ENCODE results near the gene MAGI2.

DNA sequence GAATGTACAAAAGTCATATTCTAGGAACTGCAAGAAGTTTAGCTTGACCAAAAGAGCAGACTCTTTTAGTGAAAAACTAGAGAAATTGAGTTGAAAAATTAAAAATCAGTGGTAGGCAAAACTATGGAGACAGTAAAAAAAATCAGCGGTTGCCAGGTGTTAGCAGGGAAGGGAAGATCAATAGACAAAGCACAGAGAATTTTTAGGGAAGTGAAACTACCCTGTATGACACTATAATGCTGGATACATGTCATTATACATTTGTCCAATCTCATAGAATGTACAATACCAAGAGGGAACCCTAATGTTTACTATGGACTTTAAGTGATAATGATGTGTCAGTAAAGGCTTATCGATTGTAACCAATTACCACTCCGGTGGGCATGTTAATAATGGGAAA, 761.9 kb downstream of the MAGI2 start:
- no peak for TF ChIP-seq EGR1 (IDR thresholded peaks at IDR 0.05; ENCODE audit: low read depth)
- TF ChIP-seq POLR2A (IDR thresholded peaks at IDR 0.05; ENCODE audit: borderline replicate concordance, extremely low read depth, insufficient read depth, insufficient read length) = no peak
- TF ChIP-seq POLR2AphosphoS5 (IDR thresholded peaks at IDR 0.05; ENCODE audit: low read depth, low read length) = no peak
- TF ChIP-seq, protein P1, sequence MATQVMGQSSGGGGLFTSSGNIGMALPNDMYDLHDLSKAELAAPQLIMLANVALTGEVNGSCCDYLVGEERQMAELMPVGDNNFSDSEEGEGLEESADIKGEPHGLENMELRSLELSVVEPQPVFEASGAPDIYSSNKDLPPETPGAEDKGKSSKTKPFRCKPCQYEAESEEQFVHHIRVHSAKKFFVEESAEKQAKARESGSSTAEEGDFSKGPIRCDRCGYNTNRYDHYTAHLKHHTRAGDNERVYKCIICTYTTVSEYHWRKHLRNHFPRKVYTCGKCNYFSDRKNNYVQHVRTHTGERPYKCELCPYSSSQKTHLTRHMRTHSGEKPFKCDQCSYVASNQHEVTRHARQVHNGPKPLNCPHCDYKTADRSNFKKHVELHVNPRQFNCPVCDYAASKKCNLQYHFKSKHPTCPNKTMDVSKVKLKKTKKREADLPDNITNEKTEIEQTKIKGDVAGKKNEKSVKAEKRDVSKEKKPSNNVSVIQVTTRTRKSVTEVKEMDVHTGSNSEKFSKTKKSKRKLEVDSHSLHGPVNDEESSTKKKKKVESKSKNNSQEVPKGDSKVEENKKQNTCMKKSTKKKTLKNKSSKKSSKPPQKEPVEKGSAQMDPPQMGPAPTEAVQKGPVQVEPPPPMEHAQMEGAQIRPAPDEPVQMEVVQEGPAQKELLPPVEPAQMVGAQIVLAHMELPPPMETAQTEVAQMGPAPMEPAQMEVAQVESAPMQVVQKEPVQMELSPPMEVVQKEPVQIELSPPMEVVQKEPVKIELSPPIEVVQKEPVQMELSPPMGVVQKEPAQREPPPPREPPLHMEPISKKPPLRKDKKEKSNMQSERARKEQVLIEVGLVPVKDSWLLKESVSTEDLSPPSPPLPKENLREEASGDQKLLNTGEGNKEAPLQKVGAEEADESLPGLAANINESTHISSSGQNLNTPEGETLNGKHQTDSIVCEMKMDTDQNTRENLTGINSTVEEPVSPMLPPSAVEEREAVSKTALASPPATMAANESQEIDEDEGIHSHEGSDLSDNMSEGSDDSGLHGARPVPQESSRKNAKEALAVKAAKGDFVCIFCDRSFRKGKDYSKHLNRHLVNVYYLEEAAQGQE (IDR thresholded peaks at IDR 0.05; ENCODE audit: low read depth) = no peak
- TF ChIP-seq CTCF (IDR thresholded peaks at IDR 0.05 in 2 of 3, conservative IDR thresholded peaks at IDR 0.05 in 1 of 3; ENCODE audit: borderline replicate concordance in 1 of 3, insufficient read depth in 1 of 3, low read depth in 2 of 3, low read length in 2 of 3) = no peak
- no peak for TF ChIP-seq RAD21 (IDR thresholded peaks at IDR 0.05; ENCODE audit: low read depth)
- TF ChIP-seq MAX (IDR thresholded peaks at IDR 0.05) = no peak
- no peak for TF ChIP-seq CBX3 (IDR thresholded peaks at IDR 0.05; ENCODE audit: low read depth)
- TF ChIP-seq EZH2 (IDR thresholded peaks at IDR 0.05) = no peak
- no peak for TF ChIP-seq ZNF274 (IDR thresholded peaks at IDR 0.05; ENCODE audit: low read depth, low read length)
